ENCODE measurements around the gene DAGLA.

- no peak for TF ChIP-seq POLR2A (IDR thresholded peaks at IDR 0.05)
- no peak for TF ChIP-seq CTCF (IDR thresholded peaks at IDR 0.05)
Observed at GRCh38 chr11:61754534-61755482, 74.6 kb downstream of the DAGLA start.
